PC-3 (cell line): ENCODE data around the gene CTAG2. TPM values are rescaled to one million over a fixed set of nuclear protein-coding genes. Genes with fewer than 3 reads are reported as not detected.

Experiments
- ATAC-seq: fragments of 200-7000 bp; cut with Tn5 transposase; 2 replicates; pipeline ENCODE4 v1.9.1; 2020; ENCODE audit warnings: mild to moderate bottlenecking, moderate library complexity
- BruUV-seq: library from RNA; stranded (reverse); fragments of 400-500 nt; replicated peaks from 2 replicates; lab custom pipeline; 2021; lab: Mats Ljungman, UMichigan
- CTCF ChIA-PET: fragments of 300-600 bp; sonication (Branson Sonifier 250); formaldehyde crosslinking; loops from one replicate; lab custom pipeline; 2022; ENCODE audit warnings: antibody characterized with exemption; lab: Charles Lee
- POLR2A ChIA-PET: fragments of 300-600 bp; sonication (Branson Sonifier 250); formaldehyde crosslinking; loops from one replicate; lab custom pipeline; 2022; ENCODE audit warnings: antibody characterized with exemption; ENCODE audit not compliant: unreplicated experiment; lab: Charles Lee
- DNase-seq: peaks from one replicate; pipeline ENCODE4 v3.0.0-alpha.2; 2015
- H2AFZ ChIP-seq: fragments of 300-600 bp; sonication (generic); 2 replicates; pipeline ENCODE4 v1.6.0; 2016; ENCODE audit warnings: antibody characterized with exemption, low read length
- H3F3A ChIP-seq: fragments of 300-600 bp; sonication (generic); one replicate; pipeline ENCODE4 v1.6.0; 2017; ENCODE audit warnings: antibody characterized with exemption, low read length, control low read depth, mild to moderate bottlenecking; ENCODE audit not compliant: unreplicated experiment
- H3K27ac ChIP-seq: fragments of 300-600 bp; sonication (generic); 2 replicates; pipeline ENCODE4 v1.5.1; 2016; ENCODE audit warnings: mild to moderate bottlenecking, low read length
- H3K27me3 ChIP-seq: fragments of 300-600 bp; sonication (generic); 2 replicates; pipeline ENCODE4 v1.6.1; 2016; ENCODE audit warnings: low read length, mixed read lengths
- H3K36me3 ChIP-seq: fragments of 300-600 bp; sonication (generic); 2 replicates; pipeline ENCODE4 v1.6.1; 2016; ENCODE audit warnings: low read depth, mixed run types, low read length, mixed read lengths
- H3K4me1 ChIP-seq: fragments of 300-600 bp; sonication (generic); 2 replicates; pipeline ENCODE4 v1.5.1; 2016; ENCODE audit warnings: low read length; ENCODE audit not compliant: insufficient read depth
- H3K4me2 ChIP-seq: fragments of 300-600 bp; sonication (generic); 2 replicates; pipeline ENCODE4 v1.6.0; 2016; ENCODE audit warnings: low read length
- H3K4me3 ChIP-seq: fragments of 300-600 bp; sonication (generic); 2 replicates; pipeline ENCODE4 v1.5.1; 2016; ENCODE audit warnings: mild to moderate bottlenecking, low read length, mixed read lengths
- H3K79me2 ChIP-seq: fragments of 300-600 bp; sonication (generic); 2 replicates; pipeline ENCODE4 v1.6.1; 2017; ENCODE audit warnings: low read length, mixed read lengths
- H3K9ac ChIP-seq: fragments of 300-600 bp; sonication (generic); 2 replicates; pipeline ENCODE4 v1.6.0; 2016; ENCODE audit warnings: mild to moderate bottlenecking, low read length
- H3K9me2 ChIP-seq: fragments of 300-600 bp; sonication (generic); replicated peaks from 2 replicates; pipeline ENCODE4 v1.6.1; 2016; ENCODE audit warnings: mixed run types, low read length, mixed read lengths
- H3K9me3 ChIP-seq: fragments of 300-600 bp; sonication (generic); 2 replicates; pipeline ENCODE4 v1.6.1; 2016; ENCODE audit warnings: low read length, mixed read lengths
- H4K20me1 ChIP-seq: fragments of 300-600 bp; sonication (generic); 2 replicates; pipeline ENCODE4 v1.6.1; 2016; ENCODE audit warnings: low read length, mixed read lengths
- CTCF ChIP-seq: fragments of 300-600 bp; sonication (generic); conservative IDR thresholded peaks from 2 replicates; pipeline ENCODE4 v1.5.1; 2017; ENCODE audit warnings: antibody characterized with exemption, low read depth, mild to moderate bottlenecking, low read length
- EZH2 ChIP-seq: fragments of 300-600 bp; sonication (generic); IDR thresholded peaks from one replicate; pipeline ENCODE4 v1.6.1; 2017; ENCODE audit warnings: antibody characterized with exemption, mild to moderate bottlenecking, low read length; ENCODE audit not compliant: unreplicated experiment
- EZH2phosphoT487 ChIP-seq: fragments of 300-600 bp; sonication (generic); IDR thresholded peaks from 2 replicates; pipeline ENCODE4 v1.6.1; 2018; ENCODE audit warnings: mild to moderate bottlenecking, antibody characterized with exemption, low read length, borderline replicate concordance
- intact Hi-C: fragments of 100-400 bp; cut with micrococcal nuclease; formaldehyde crosslinking; loops from 2 replicates; pipeline ENCODE4 v1.9.0; 2023
- total RNA-seq: library from RNA; depleted of rRNA; stranded (reverse); fragments of >200 nt; gene quantifications from 2 replicates; pipeline ENCODE4 v1.2.3, GENCODE V29; 2014

CTAG2 gene
- total RNA-seq, 1 experiment from 2014 or later, result not detected

- ChIA-PET CTCF (no interaction called here), POLR2A (no interaction called here)
- Histone ChIP-seq H3F3A (no peaks in the 10 kb centered on the region), H3K79me2 (no peaks in the 10 kb centered on the region), H3K36me3 (no peaks in the 10 kb centered on the region), H3K4me3 (no peak overlapping the region), H3K27me3 (no peaks in the 10 kb centered on the region), H4K20me1 (no peaks in the 10 kb centered on the region), H3K27ac (no peak overlapping the region), H3K4me1 (no peaks in the 10 kb centered on the region), H3K9me2 (no peaks in the 10 kb centered on the region), H3K9me3 (no peaks in the 10 kb centered on the region), H3K9ac (no peak overlapping the region), H2AFZ (no peak overlapping the region), H3K4me2 (no peak overlapping the region)
- DNase-seq (no peak), ATAC-seq (no peak)
- intact Hi-C loops, result no loop called here
- no TSS peak for BruUV-seq
- TF ChIP-seq CTCF (no peak), EZH2 (no peak), EZH2phosphoT487 (no peak)
Observed at GRCh38 chrX:154654372-154654771, 993 bp upstream of the CTAG2 start.

- no peaks in the 10 kb centered on the region for H3K27me3 ChIP-seq
- intact Hi-C loops, result no loop called here
- no peaks in the 10 kb centered on the region for H3K4me1 ChIP-seq
- TF ChIP-seq EZH2phosphoT487 (no peak), EZH2 (no peak), CTCF (no peak)
- ChIA-PET CTCF (no interaction called here), POLR2A (no interaction called here)
- no peaks in the 10 kb centered on the region for H3K79me2 ChIP-seq
- no peak for DNase-seq
- no peak overlapping the region for H3K9ac ChIP-seq
- no peaks in the 10 kb centered on the region for H3F3A ChIP-seq
- no peak for ATAC-seq
- H2AFZ ChIP-seq, result no peak overlapping the region
- H4K20me1 ChIP-seq, result no peaks in the 10 kb centered on the region
- no peak overlapping the region for H3K4me3 ChIP-seq
- no peak overlapping the region for H3K27ac ChIP-seq
- no peaks in the 10 kb centered on the region for H3K9me3 ChIP-seq
- no TSS peak for BruUV-seq
- no peaks in the 10 kb centered on the region for H3K36me3 ChIP-seq
- no peaks in the 10 kb centered on the region for H3K9me2 ChIP-seq
- H3K4me2 ChIP-seq, result no peak overlapping the region
Observed at GRCh38 chrX:154653048-154653401, 354 bp downstream of the CTAG2 start.

- H3K27ac ChIP-seq, result no peak overlapping the region
- no peaks in the 10 kb centered on the region for H3K79me2 ChIP-seq
- intact Hi-C loops, result no loop called here
- ChIA-PET CTCF (no interaction called here), POLR2A (no interaction called here)
- ATAC-seq (no peak), DNase-seq (no peak)
- no peak overlapping the region for H3K4me2 ChIP-seq
- no peaks in the 10 kb centered on the region for H4K20me1 ChIP-seq
- no peaks in the 10 kb centered on the region for H3K36me3 ChIP-seq
- no peak overlapping the region for H2AFZ ChIP-seq
- TF ChIP-seq EZH2phosphoT487, result no peak
- TF ChIP-seq EZH2, result no peak
- no peak for TF ChIP-seq CTCF
- no peaks in the 10 kb centered on the region for H3K4me1 ChIP-seq
- H3K27me3 ChIP-seq, result no peaks in the 10 kb centered on the region
- no TSS peak for BruUV-seq
- H3K9ac ChIP-seq, result no peak overlapping the region
- no peak overlapping the region for H3K4me3 ChIP-seq
- H3K9me2 ChIP-seq, result no peaks in the 10 kb centered on the region
- H3F3A ChIP-seq, result no peaks in the 10 kb centered on the region
- H3K9me3 ChIP-seq, result no peaks in the 10 kb centered on the region
Observed at GRCh38 chrX:154652311-154653047, 900 bp downstream of the CTAG2 start.
